Measurements from ENCODE around the gene MET. TPM values are rescaled to one million over a fixed set of nuclear protein-coding genes. Genes with fewer than 3 reads are reported as not detected.

MET gene
- total and polyA plus RNA-seq, 2 of the 13 experiments (the other 11 are each of a cell fraction or from before 2014, with no cell fraction given) = 21.8 to 31.5 TPM

DNA sequence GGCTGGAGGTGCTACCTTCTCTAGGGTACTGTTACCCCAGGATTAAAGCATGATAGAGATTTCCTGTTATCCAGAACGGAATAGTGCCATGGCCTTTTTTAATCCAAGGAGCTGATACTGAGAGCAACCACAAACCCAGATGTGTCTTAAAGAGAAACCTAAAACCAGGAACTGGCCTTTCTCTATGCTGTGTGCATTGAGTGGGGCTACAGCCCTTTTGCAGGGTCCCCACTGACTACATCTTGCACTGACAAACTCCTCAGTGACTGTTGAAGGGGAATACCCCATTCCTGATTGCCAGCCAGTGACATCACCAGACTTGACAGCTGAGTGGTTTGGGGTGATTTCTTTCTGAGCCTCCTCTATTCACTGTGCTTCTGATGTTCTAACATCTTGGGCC, 108.5 kb downstream of the MET start:
- WGBS (ENCODE audit: low lambda C conversion rate) = 100% methylated on average over 1 of the region's 1 CpG
- Histone ChIP-seq H3K4me2 (ENCODE audit: low read depth, low read length) (no peak overlapping the region), H3K9ac (ENCODE audit: insufficient read depth, low read depth, low read length) (no peak overlapping the region), H3K4me3 (replicated peaks in 1 of 3; ENCODE audit: insufficient read depth in 1 of 3, low read depth in 2 of 3, low read length in 3 of 3) (no peak overlapping the region), H3K36me3 (replicated peaks in 1 of 2; ENCODE audit: control insufficient read depth in 1 of 2, insufficient read depth in 2 of 2, low read length in 2 of 2) (peaks cover 7 to 40% of the 10 kb centered on the region in 2 experiments), H3K79me2 (ENCODE audit: insufficient read depth, low read length) (no peaks in the 10 kb centered on the region), H3K27me3 (ENCODE audit: control insufficient read depth in 1 of 2, insufficient read depth in 2 of 2, low read length in 2 of 2) (no peaks in the 10 kb centered on the region), H2AFZ (ENCODE audit: low read length) (no peak overlapping the region), H3K27ac (ENCODE audit: extremely low read length, insufficient read depth, low read length) (no peak overlapping the region), H3K9me3 (ENCODE audit: low read length) (no peaks in the 10 kb centered on the region), H4K20me1 (ENCODE audit: insufficient read depth, low read length) (no peaks in the 10 kb centered on the region), H3K4me1 (ENCODE audit: insufficient read depth, low read length) (peaks cover 15% of the 10 kb centered on the region)
- no TSS peak for BruUV-seq (replicated peaks)
- ChIA-PET CTCF (ENCODE audit: low intra/inter-chr PET ratio, low total read pairs) (no interaction called here), POLR2A (no interaction called here)
- TF ChIP-seq SMARCC2 (IDR thresholded peaks at IDR 0.05) = no peak
- no peak for TF ChIP-seq BHLHE40 (IDR thresholded peaks at IDR 0.05; ENCODE audit: low read length)
- TF ChIP-seq ZSCAN9 (CRISPR knock-in tag; IDR thresholded peaks at IDR 0.05; ENCODE audit: borderline replicate concordance) = no peak
- TF ChIP-seq CENPT (CRISPR knock-in tag; IDR thresholded peaks at IDR 0.05; ENCODE audit: low read depth) = no peak
- TF ChIP-seq, protein P1, sequence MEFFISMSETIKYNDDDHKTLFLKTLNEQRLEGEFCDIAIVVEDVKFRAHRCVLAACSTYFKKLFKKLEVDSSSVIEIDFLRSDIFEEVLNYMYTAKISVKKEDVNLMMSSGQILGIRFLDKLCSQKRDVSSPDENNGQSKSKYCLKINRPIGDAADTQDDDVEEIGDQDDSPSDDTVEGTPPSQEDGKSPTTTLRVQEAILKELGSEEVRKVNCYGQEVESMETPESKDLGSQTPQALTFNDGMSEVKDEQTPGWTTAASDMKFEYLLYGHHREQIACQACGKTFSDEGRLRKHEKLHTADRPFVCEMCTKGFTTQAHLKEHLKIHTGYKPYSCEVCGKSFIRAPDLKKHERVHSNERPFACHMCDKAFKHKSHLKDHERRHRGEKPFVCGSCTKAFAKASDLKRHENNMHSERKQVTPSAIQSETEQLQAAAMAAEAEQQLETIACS (CRISPR knock-in tag; IDR thresholded peaks at IDR 0.05) = no peak
- no peak for TF ChIP-seq ONECUT2 (CRISPR knock-in tag; IDR thresholded peaks at IDR 0.05)
- TF ChIP-seq MAFK (conservative IDR thresholded peaks at IDR 0.05 in 1 of 2, IDR thresholded peaks at IDR 0.05 in 1 of 2; ENCODE audit: low read length in 2 of 2) = no peak
- TF ChIP-seq, protein P2, sequence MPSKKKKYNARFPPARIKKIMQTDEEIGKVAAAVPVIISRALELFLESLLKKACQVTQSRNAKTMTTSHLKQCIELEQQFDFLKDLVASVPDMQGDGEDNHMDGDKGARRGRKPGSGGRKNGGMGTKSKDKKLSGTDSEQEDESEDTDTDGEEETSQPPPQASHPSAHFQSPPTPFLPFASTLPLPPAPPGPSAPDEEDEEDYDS (CRISPR knock-in tag; IDR thresholded peaks at IDR 0.05) = no peak
- TF ChIP-seq, protein P3, sequence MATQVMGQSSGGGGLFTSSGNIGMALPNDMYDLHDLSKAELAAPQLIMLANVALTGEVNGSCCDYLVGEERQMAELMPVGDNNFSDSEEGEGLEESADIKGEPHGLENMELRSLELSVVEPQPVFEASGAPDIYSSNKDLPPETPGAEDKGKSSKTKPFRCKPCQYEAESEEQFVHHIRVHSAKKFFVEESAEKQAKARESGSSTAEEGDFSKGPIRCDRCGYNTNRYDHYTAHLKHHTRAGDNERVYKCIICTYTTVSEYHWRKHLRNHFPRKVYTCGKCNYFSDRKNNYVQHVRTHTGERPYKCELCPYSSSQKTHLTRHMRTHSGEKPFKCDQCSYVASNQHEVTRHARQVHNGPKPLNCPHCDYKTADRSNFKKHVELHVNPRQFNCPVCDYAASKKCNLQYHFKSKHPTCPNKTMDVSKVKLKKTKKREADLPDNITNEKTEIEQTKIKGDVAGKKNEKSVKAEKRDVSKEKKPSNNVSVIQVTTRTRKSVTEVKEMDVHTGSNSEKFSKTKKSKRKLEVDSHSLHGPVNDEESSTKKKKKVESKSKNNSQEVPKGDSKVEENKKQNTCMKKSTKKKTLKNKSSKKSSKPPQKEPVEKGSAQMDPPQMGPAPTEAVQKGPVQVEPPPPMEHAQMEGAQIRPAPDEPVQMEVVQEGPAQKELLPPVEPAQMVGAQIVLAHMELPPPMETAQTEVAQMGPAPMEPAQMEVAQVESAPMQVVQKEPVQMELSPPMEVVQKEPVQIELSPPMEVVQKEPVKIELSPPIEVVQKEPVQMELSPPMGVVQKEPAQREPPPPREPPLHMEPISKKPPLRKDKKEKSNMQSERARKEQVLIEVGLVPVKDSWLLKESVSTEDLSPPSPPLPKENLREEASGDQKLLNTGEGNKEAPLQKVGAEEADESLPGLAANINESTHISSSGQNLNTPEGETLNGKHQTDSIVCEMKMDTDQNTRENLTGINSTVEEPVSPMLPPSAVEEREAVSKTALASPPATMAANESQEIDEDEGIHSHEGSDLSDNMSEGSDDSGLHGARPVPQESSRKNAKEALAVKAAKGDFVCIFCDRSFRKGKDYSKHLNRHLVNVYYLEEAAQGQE (IDR thresholded peaks at IDR 0.05; ENCODE audit: borderline replicate concordance in 1 of 2, low read depth in 1 of 2, low read length in 2 of 2) = no peak
- TF ChIP-seq MEIS1 (CRISPR knock-in tag; IDR thresholded peaks at IDR 0.05; ENCODE audit: borderline replicate concordance) = no peak
- no peak for ATAC-seq
- DNase-seq (ENCODE audit: low spot score) = no peak
- in situ Hi-C loops (cut with HindIII; ENCODE audit: extremely low pct_ligation_motif_present, low pct_unique_long_range_greater_than_20kb) (no loop called here), intact Hi-C loops (cut with micrococcal nuclease; ENCODE audit: unreplicated experiment) (no loop called here)
- FAIRE-seq = no peak

All from HepG2 (cell line).